Stomach (tissue), 4 donors: Measurements from ENCODE around the gene SPTSSA.

ENCODE experiments used
- POLR2A ChIP-seq, 4 donors: fragments of 450-650 bp; IDR thresholded peaks; one replicate each; pipeline ENCODE4 v1.6.1; 2016; ENCODE audit warnings: antibody characterized with exemption in 4 of 4, control low read depth in 2 of 4, mild to moderate bottlenecking in 1 of 4, moderate library complexity in 1 of 4
- POLR2AphosphoS5 ChIP-seq, 3 donors: sonication (generic); formaldehyde crosslinking; IDR thresholded peaks; one replicate each; pipeline ENCODE4 v1.6.1; 2016; ENCODE audit warnings: antibody characterized with exemption in 3 of 3
- TF ChIP-seq, protein P1 (sequence below), 7 experiments: fragments of 450-650 bp in 4 of 7; fragments of 200-600 bp in 3 of 7; sonication (generic) in 3 of 7; IDR thresholded peaks; one replicate each; pipeline ENCODE4 v1.5.1; 2016 to 2019; ENCODE audit warnings: antibody characterized with exemption in 7 of 7, control low read depth in 2 of 7, mild to moderate bottlenecking in 1 of 7

DNA sequence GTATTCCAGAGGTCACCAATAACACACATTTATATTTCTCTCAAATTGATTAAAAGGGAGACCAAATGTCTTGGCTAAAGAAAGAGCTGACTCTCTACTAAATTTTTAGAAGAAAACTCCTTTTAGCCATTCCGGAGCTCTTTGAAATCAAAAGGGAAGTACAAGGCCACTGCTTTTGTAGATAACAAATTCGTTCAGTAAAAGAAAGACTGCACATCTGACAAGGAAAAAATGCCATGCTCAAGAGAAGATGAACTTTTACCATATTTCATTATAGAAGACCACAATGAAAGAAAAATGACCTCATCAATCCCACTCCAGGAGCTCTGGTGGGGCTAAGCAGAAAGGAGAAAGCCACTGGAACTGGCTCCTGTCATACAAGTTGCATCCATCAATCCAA, 57.6 kb downstream of the SPTSSA start:
- TF ChIP-seq, protein P1, sequence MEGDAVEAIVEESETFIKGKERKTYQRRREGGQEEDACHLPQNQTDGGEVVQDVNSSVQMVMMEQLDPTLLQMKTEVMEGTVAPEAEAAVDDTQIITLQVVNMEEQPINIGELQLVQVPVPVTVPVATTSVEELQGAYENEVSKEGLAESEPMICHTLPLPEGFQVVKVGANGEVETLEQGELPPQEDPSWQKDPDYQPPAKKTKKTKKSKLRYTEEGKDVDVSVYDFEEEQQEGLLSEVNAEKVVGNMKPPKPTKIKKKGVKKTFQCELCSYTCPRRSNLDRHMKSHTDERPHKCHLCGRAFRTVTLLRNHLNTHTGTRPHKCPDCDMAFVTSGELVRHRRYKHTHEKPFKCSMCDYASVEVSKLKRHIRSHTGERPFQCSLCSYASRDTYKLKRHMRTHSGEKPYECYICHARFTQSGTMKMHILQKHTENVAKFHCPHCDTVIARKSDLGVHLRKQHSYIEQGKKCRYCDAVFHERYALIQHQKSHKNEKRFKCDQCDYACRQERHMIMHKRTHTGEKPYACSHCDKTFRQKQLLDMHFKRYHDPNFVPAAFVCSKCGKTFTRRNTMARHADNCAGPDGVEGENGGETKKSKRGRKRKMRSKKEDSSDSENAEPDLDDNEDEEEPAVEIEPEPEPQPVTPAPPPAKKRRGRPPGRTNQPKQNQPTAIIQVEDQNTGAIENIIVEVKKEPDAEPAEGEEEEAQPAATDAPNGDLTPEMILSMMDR (IDR thresholded peaks at IDR 0.05): no peak
- TF ChIP-seq POLR2A (IDR thresholded peaks at IDR 0.05) (no peak), POLR2AphosphoS5 (IDR thresholded peaks at IDR 0.05) (no peak)
